Duodenal mucosa (tissue), 2 donors: ENCODE data around the gene PYGO2.

ENCODE experiments used
- H3K27ac ChIP-seq: one replicate; pipeline ENCODE4 v1.7.0; 2013; ENCODE audit warnings: low read depth, low read length
- H3K27me3 ChIP-seq, 2 donors: one replicate each; pipeline ENCODE4 v1.7.0; 2013; ENCODE audit warnings: low read length in 2 of 2, control low read depth in 1 of 2; ENCODE audit not compliant: insufficient read depth in 2 of 2, control insufficient read depth in 1 of 2
- H3K36me3 ChIP-seq, 2 donors: one replicate each; pipeline ENCODE4 v1.7.0; 2013; ENCODE audit warnings: low read length in 2 of 2, control low read depth in 1 of 2; ENCODE audit not compliant: insufficient read depth in 2 of 2, control insufficient read depth in 1 of 2
- H3K4me1 ChIP-seq, 2 donors: one replicate each; pipeline ENCODE4 v1.7.0; 2013; ENCODE audit warnings: low read length in 2 of 2, control low read depth in 1 of 2; ENCODE audit not compliant: insufficient read depth in 2 of 2, control insufficient read depth in 1 of 2
- H3K4me3 ChIP-seq, 2 donors: one replicate each; pipeline ENCODE4 v1.7.0; 2013; ENCODE audit warnings: low read length in 2 of 2, low read depth in 1 of 2
- H3K9ac ChIP-seq, 2 donors: one replicate each; pipeline ENCODE4 v1.7.0; 2013; ENCODE audit warnings: low read length in 2 of 2, low read depth in 1 of 2
- H3K9me3 ChIP-seq, 2 donors: one replicate each; pipeline ENCODE4 v1.7.0; 2013; ENCODE audit warnings: low read length in 2 of 2, control low read depth in 1 of 2; ENCODE audit not compliant: control insufficient read depth in 1 of 2

PYGO2 gene

GRCh38 chr1:154954541-154954940, 7.0 kb downstream of the PYGO2 start:
- Histone ChIP-seq H3K36me3 (peaks cover 17 to 21% of the 10 kb centered on the region in 2 donors), H3K9ac (peak overlapping the region; percentile 45 to 79), H3K4me3 (peak overlapping the region; percentile 72 to 82), H3K27ac (no peak overlapping the region), H3K27me3 (no peaks in the 10 kb centered on the region), H3K9me3 (no peaks in the 10 kb centered on the region), H3K4me1 (peaks cover 42 to 55% of the 10 kb centered on the region in 2 donors)

- H3K27ac ChIP-seq: no peak overlapping the region
- H3K4me3 ChIP-seq: peak overlapping the region; percentile 18 to 72
- no peaks in the 10 kb centered on the region for H3K27me3 ChIP-seq
- H3K9me3 ChIP-seq: no peaks in the 10 kb centered on the region
- H3K9ac ChIP-seq: no peak overlapping the region
- H3K4me1 ChIP-seq: peaks cover 42 to 55% of the 10 kb centered on the region in 2 donors
- H3K36me3 ChIP-seq: peaks cover 16 to 18% of the 10 kb centered on the region in 2 donors
These were observed 8.0 kb downstream of the PYGO2 start for GRCh38 chr1:154953611-154954038.

GRCh38 chr1:154952664-154953063, 8.9 kb downstream of the PYGO2 start:
- Histone ChIP-seq H3K4me1 (peaks cover 42 to 55% of the 10 kb centered on the region in 2 donors), H3K27me3 (no peaks in the 10 kb centered on the region), H3K9me3 (no peaks in the 10 kb centered on the region), H3K9ac (no peak overlapping the region), H3K27ac (no peak overlapping the region), H3K4me3 (peak overlapping the region; percentile 3 to 18), H3K36me3 (peaks cover 12 to 22% of the 10 kb centered on the region in 2 donors)

- Histone ChIP-seq H3K9ac (no peak overlapping the region), H3K27me3 (no peaks in the 10 kb centered on the region), H3K9me3 (no peaks in the 10 kb centered on the region), H3K4me3 (peak overlapping the region in 1 of 2 donors; percentile 3), H3K4me1 (peaks cover 39 to 55% of the 10 kb centered on the region in 2 donors), H3K27ac (no peak overlapping the region), H3K36me3 (peaks cover 12 to 27% of the 10 kb centered on the region in 2 donors)
These were observed 9.5 kb downstream of the PYGO2 start for GRCh38 chr1:154951901-154952657.

- Histone ChIP-seq H3K4me1 (peaks cover 27 to 46% of the 10 kb centered on the region in 2 donors), H3K36me3 (peaks cover 12 to 42% of the 10 kb centered on the region in 2 donors), H3K27me3 (no peaks in the 10 kb centered on the region), H3K4me3 (no peak overlapping the region), H3K9me3 (no peaks in the 10 kb centered on the region), H3K27ac (no peak overlapping the region), H3K9ac (no peak overlapping the region)
These were observed 13.5 kb downstream of the PYGO2 start for GRCh38 chr1:154948079-154948478.

- peaks cover 10 to 42% of the 10 kb centered on the region in 2 donors for H3K36me3 ChIP-seq
- no peak overlapping the region for H3K27ac ChIP-seq
- H3K27me3 ChIP-seq: no peaks in the 10 kb centered on the region
- peaks cover 39 to 46% of the 10 kb centered on the region in 2 donors for H3K4me1 ChIP-seq
- no peaks in the 10 kb centered on the region for H3K9me3 ChIP-seq
- H3K9ac ChIP-seq: no peak overlapping the region
- H3K4me3 ChIP-seq: no peak overlapping the region
These were observed 15.4 kb downstream of the PYGO2 start for GRCh38 chr1:154945962-154946850.

GRCh38 chr1:154945160-154945961, 16.2 kb downstream of the PYGO2 start:
- peaks cover 1 to 33% of the 10 kb centered on the region in 2 donors for H3K36me3 ChIP-seq
- H3K9me3 ChIP-seq: no peaks in the 10 kb centered on the region
- H3K9ac ChIP-seq: peak overlapping the region; percentile 32 to 52
- peak overlapping the region; percentile 26 for H3K27ac ChIP-seq
- H3K4me3 ChIP-seq: no peak overlapping the region
- H3K27me3 ChIP-seq: no peaks in the 10 kb centered on the region
- peaks cover 46 to 47% of the 10 kb centered on the region in 2 donors for H3K4me1 ChIP-seq

- Histone ChIP-seq H3K4me3 (no peak overlapping the region), H3K27ac (peak overlapping the region; percentile 26), H3K9me3 (no peaks in the 10 kb centered on the region), H3K36me3 (peaks cover 0 to 32% of the 10 kb centered on the region in 2 donors), H3K9ac (peak overlapping the region; percentile 40 to 52), H3K4me1 (peaks cover 51 to 52% of the 10 kb centered on the region in 2 donors), H3K27me3 (no peaks in the 10 kb centered on the region)
These were observed 17.0 kb downstream of the PYGO2 start for GRCh38 chr1:154944401-154945159.
